ENCODE results near the gene ANKRD35. TPM values are rescaled to one million over a fixed set of nuclear protein-coding genes. Genes with fewer than 3 reads are reported as not detected.
"Not testable (repeated sequence)": the region's sequence is repeated elsewhere in the genome, so short reads cannot be mapped to it uniquely, and the experiment has no call there.

The ANKRD35 gene
- total RNA-seq: 1 to 10 TPM; 1.1 to 2.5 (median 1.6) TPM
- long read RNA-seq, partial matches to known transcripts: 5 of 5 reads
- long read RNA-seq, other reads (novel, unspliced or antisense): 0 of 5 reads

GRCh38 chr1:145885738-145886287 is at the start of gene ANKRD35:
Gene ANKRD35, minus strand, starts transcription at chr1:145885866. Its CDS starts 108 bp downstream, at chr1:145885758.
- H3K4me3 ChIP-seq: peak within 1 kb of the TSS; percentile 63 to 66 (median 63)
- no peaks in the 10 kb centered on the region for H3K27me3 ChIP-seq
- H3K27ac ChIP-seq: no peak within 1 kb of the TSS
- no peaks in the 10 kb centered on the region for H3K9me3 ChIP-seq
- no peak for TF ChIP-seq POLR2A (IDR thresholded peaks at IDR 0.05)
- no peak for TF ChIP-seq CTCF (IDR thresholded peaks at IDR 0.05)
- ATAC-seq (peak; percentile 94 to 97 (median 96)), DNase-seq (peak; percentile 86 to 87 (median 87))
- 1% methylated on average over 10 of the region's 36 CpGs for WGBS (ENCODE audit: insufficient coverage, low coverage, low lambda C conversion rate, missing lambda C conversion rate)
- intact Hi-C loops (cut with DNase I): no loop called here
- peaks cover 0 to 9% (median 0%) of the 10 kb centered on the region in 4 donors for H3K4me1 ChIP-seq
- no peaks in the 10 kb centered on the region for H3K36me3 ChIP-seq

- ATAC-seq; H3K4me1 ChIP-seq; intact Hi-C loops (cut with DNase I); H3K9me3 ChIP-seq; H3K27ac ChIP-seq; H3K4me3 ChIP-seq; H3K27me3 ChIP-seq; DNase-seq: not testable (repeated sequence)
- peaks cover 0 to 25% (median 7%) of the 10 kb centered on the region in 4 donors for H3K36me3 ChIP-seq
- 42% methylated on average over 8 of the region's 9 CpGs for WGBS (ENCODE audit: insufficient coverage, low coverage, low lambda C conversion rate, missing lambda C conversion rate)
Observed at GRCh38 chr1:145932522-145933009, 46.9 kb upstream of the ANKRD35 start.

- intact Hi-C loops (cut with DNase I): no loop called here
- peak overlapping the region; percentile 68 to 83 (median 77) for H3K4me3 ChIP-seq
- TF ChIP-seq CTCF (IDR thresholded peaks at IDR 0.05) (no peak), POLR2A (IDR thresholded peaks at IDR 0.05) (no peak)
- H3K4me1 ChIP-seq: peaks cover 0 to 10% (median 4%) of the 10 kb centered on the region in 4 donors
- no peaks in the 10 kb centered on the region for H3K27me3 ChIP-seq
- ATAC-seq: no peak
- peaks cover 0 to 10% (median 0%) of the 10 kb centered on the region in 4 donors for H3K36me3 ChIP-seq
- WGBS (ENCODE audit: insufficient coverage, low coverage, low lambda C conversion rate, missing lambda C conversion rate): 51% methylated on average over 16 of the region's 20 CpGs
- no peaks in the 10 kb centered on the region for H3K9me3 ChIP-seq
- no peak for DNase-seq
- peak overlapping the region; percentile 88 to 89 (median 88) for H3K27ac ChIP-seq
Observed at GRCh38 chr1:145927916-145928643, 42.4 kb upstream of the ANKRD35 start.

- Histone ChIP-seq H3K27ac (peak within 1 kb of the TSS; percentile 88 to 89 (median 88)), H3K27me3 (no peaks in the 10 kb centered on the region), H3K9me3 (no peaks in the 10 kb centered on the region), H3K36me3 (peaks cover 0 to 10% (median 0%) of the 10 kb centered on the region in 4 donors), H3K4me1 (peaks cover 0 to 10% (median 4%) of the 10 kb centered on the region in 4 donors), H3K4me3 (peak within 1 kb of the TSS; percentile 68 to 83 (median 77))
- peak; percentile 88 to 96 (median 92) for DNase-seq
- WGBS (ENCODE audit: insufficient coverage, low coverage, low lambda C conversion rate, missing lambda C conversion rate): under 1% methylated on average over 39 of the region's 41 CpGs
- TF ChIP-seq POLR2A (IDR thresholded peaks at IDR 0.05) (peak; percentile 96), CTCF (IDR thresholded peaks at IDR 0.05) (peak; percentile 51 to 69 (median 68))
- intact Hi-C loops (cut with DNase I): no loop called here
- ATAC-seq: peak; percentile 98 to 99 (median 99)
Observed at GRCh38 chr1:145927063-145927886, 41.6 kb upstream of the ANKRD35 start, which contains the start of gene RBM8A. Gene RBM8A, minus strand, starts transcription at chr1:145927484. Its CDS starts 58 bp downstream, at chr1:145927426.
